Measurements from ENCODE around the gene SUGCT.

Gene SUGCT

GRCh38 chr7:40674316-40674715 lies 539.5 kb downstream of the SUGCT start:
- DNase-seq (ENCODE audit: low read depth), result no peak

GRCh38 chr7:40675741-40676140 lies 540.9 kb downstream of the SUGCT start:
- no peak for DNase-seq (ENCODE audit: low read depth)

GRCh38 chr7:40676221-40676620 lies 541.4 kb downstream of the SUGCT start:
- no peak for DNase-seq (ENCODE audit: low read depth)

- no peak for DNase-seq (ENCODE audit: low read depth)
Observed at GRCh38 chr7:40680657-40681056, 545.9 kb downstream of the SUGCT start.

GRCh38 chr7:40682696-40683095 lies 547.9 kb downstream of the SUGCT start:
- no peak for DNase-seq (ENCODE audit: low read depth)

- no peak for DNase-seq (ENCODE audit: low read depth)
Observed at GRCh38 chr7:40694026-40694809, 559.4 kb downstream of the SUGCT start.

GRCh38 chr7:40694991-40695390 lies 560.2 kb downstream of the SUGCT start:
- DNase-seq (ENCODE audit: low read depth), result no peak

GRCh38 chr7:40697653-40698052 lies 562.8 kb downstream of the SUGCT start:
- no peak for DNase-seq (ENCODE audit: low read depth)

- DNase-seq (ENCODE audit: low read depth), result no peak
Observed at GRCh38 chr7:40698214-40698920, 563.6 kb downstream of the SUGCT start.

- no peak for DNase-seq (ENCODE audit: low read depth)
Observed at GRCh38 chr7:40698921-40699260, 564.1 kb downstream of the SUGCT start.

GRCh38 chr7:40700653-40701421 lies 566.0 kb downstream of the SUGCT start:
- no peak for DNase-seq (ENCODE audit: low read depth)

- no peak for DNase-seq (ENCODE audit: low read depth)
Observed at GRCh38 chr7:40701836-40702551, 567.2 kb downstream of the SUGCT start.

GRCh38 chr7:40704172-40704571 lies 569.4 kb downstream of the SUGCT start:
- no peak for DNase-seq (ENCODE audit: low read depth)

GRCh38 chr7:40706829-40707228 lies 572.0 kb downstream of the SUGCT start:
- no peak for DNase-seq (ENCODE audit: low read depth)

GRCh38 chr7:40709062-40709964 lies 574.5 kb downstream of the SUGCT start:
- DNase-seq (ENCODE audit: low read depth), result no peak

- DNase-seq (ENCODE audit: low read depth), result no peak
Observed at GRCh38 chr7:40711706-40712105, 576.9 kb downstream of the SUGCT start.

- no peak for DNase-seq (ENCODE audit: low read depth)
Observed at GRCh38 chr7:40714363-40715052, 579.7 kb downstream of the SUGCT start.

- DNase-seq (ENCODE audit: low read depth), result no peak
Observed at GRCh38 chr7:40715053-40715430, 580.2 kb downstream of the SUGCT start.

- no peak for DNase-seq (ENCODE audit: low read depth)
Observed at GRCh38 chr7:40716052-40716451, 581.2 kb downstream of the SUGCT start.

- DNase-seq (ENCODE audit: low read depth), result no peak
Observed at GRCh38 chr7:40717242-40717641, 582.4 kb downstream of the SUGCT start.

GRCh38 chr7:40720416-40720815 lies 585.6 kb downstream of the SUGCT start:
- no peak for DNase-seq (ENCODE audit: low read depth)
